DMS 273 (cell line): Measurements from ENCODE around the gene IRAG1.

ENCODE experiments used
- DNase-seq: peaks from one replicate; lab custom pipeline; 2025; ENCODE audit not compliant: unreplicated experiment; lab: John Stamatoyannopoulos, UW

IRAG1 gene

DNA sequence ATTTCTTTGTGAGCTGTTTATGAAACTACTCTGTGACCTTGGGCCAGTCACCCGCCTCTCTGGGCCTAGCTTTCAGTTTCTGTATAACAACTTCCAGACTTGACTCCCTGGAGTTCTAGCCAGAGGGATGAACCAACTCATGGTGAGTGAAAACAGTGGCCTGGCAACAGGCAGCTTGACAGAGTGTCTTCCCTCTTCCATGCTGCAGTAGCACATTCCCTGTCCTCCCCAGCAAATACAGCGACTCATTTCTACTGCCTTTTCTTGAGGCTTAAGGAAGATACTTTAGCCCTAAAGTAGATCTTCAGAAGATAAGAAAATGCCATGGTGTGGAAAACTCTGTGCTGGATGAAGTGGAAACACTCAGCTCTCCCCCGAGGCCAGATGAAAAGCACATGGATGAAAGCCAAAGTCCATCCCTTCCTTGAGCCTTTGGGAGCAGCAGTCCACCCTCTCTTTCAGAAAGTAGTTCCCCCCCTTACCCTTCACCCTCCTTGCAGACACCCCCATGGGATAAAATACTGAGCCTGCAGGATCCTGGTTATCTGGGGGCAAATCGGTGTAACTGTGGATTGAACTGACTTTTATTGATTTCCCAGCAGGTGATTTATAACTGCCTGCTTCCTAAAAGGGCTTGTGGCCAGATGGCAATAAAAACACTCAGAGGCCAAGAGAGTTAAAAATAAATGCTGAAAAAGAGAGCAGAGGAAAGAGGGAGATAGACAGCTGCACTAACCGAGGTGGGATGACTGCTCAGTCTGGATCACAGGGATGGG, 24.1 kb downstream of the IRAG1 start:
- DNase-seq = peak; percentile 62

DNA sequence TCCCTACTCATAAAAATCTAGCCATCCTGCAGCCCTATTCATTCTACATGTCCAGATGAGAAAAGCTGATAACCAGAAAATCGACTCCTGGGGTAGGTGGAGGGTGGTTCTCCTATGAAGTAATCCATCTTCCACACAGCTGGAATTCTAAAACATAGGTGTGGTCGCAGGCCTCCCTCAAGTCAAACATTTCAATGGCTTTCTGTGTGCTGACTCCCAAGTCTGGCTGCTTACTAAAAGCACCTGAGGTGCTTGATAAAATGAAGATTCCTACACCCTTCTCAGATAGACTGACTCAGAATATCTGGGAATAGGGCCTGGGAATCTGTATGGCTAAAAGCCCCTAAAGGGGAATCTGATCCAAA, 26.1 kb downstream of the IRAG1 start:
- DNase-seq = no peak

DNA sequence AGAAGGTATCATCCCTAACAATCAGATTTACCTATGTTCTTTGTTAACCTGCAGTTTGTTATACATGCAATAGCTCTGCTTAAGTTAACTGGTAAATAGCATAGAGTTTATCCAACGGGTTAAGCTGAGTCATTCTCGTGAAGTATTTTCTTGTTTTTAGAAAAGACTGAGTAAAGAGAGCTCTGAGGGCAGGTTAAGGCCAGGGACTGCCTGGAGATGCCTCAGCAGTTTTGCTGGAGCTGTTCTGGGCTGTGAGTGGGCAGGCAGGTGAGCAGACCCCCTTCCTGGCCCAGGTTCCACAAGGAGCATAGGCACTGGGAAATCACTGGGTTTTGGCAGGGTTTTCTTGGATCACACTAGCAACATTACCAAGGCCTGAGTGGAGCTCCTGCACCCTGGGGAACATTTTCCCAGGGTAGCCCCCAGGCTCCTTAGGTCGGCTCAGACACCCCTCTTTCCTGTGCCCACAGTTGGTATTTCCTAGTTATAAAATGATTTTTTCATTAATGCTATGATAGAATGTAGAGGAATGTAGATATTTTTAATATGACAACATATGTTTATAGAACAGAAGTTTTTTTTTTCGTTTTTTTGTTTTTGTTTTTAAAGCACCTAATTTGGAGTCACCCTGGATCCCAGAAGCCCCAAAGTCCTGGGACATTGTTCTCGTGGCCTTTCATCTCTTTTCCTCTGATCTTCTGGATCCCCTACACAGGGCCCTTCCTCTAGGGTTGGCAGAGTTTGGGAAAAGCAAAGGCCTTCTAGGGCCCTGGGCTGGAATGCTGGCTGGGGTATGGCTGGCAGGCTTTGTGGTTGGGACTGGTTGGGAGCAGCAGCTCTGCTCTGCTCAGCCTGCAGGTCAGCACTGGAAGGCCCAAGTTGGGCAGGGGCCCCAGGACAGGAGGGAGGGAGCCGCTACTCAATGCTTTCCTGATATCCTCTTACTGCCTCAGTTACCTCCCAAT, 26.7 kb downstream of the IRAG1 start:
- no peak for DNase-seq

DNA sequence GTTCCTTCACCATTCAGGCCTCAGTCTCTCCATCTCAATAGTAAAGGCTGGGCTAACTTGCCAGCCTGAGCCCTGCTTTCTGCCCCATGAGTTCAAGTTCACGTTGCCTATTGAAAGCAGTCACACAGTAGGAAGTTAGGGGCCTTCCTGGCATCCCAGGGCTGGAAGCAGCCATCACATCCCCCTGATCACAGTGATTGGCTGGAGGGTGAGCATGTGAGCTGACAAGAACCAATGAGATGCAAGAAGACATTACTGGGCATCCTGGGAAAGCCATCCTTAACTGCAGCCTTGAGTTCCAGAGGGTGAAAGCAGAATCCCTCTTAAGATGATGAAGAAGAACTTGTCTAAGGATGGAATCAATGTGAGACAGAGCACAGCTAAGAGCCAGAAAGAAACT, 29.1 kb downstream of the IRAG1 start:
- DNase-seq = no peak

DNA sequence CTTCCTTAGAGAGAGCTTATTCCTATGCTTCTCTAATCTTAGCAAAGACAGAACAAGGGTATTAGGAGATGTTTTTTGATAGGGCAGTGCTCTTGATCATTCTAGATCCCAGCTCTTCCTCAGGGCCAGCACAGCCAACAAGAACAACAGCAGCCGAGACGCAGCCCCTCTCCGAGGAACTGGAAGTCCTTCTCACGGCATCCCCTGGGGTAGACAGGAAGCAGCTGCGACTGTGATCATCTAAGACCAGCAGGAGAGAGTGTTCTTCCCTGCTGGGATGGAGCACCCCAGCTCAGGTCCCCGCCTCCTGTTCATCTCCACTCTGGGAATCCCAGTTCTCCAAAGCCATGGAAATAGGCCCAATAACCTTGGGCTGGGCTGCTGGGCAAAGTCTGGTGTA, 29.6 kb downstream of the IRAG1 start:
- DNase-seq = no peak

DNA sequence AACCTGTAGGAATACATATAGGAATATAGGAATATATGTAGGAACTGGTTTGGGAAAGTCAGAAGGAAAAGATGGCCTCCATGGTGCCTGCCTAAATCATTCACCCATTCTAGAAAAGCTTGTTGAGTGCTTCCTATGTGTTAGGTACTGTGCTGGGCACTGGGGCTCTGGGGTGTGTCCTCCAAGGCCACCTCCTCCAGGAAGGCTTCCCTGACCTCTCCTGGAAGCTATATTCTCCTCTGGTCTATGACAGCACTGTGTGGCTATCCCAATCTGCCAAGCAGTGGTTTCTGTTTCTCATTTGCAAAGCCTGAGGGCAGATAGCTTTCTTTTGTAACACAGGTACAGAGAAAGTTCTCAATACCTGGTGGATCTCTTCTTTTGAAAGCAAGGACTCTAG, 30.2 kb downstream of the IRAG1 start:
- no peak for DNase-seq

DNA sequence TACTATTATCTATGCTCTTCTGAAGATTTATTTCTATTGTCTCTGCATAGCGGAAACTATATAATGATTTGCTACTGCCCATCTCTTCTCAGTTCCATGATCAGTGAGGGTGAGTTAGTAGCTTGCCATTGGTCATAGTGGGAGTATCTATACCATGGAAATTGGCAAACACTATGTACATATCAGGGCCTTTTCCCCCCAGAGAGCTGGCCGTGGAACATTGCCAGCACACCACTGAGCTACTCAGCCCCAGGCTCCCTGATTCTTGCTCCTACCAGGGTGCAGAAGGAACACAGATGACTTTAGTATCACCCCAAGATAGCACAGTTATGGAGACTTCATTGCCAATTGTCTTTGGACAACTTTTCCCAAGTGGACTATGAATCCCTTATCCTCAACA, 33.2 kb downstream of the IRAG1 start:
- no peak for DNase-seq

DNA sequence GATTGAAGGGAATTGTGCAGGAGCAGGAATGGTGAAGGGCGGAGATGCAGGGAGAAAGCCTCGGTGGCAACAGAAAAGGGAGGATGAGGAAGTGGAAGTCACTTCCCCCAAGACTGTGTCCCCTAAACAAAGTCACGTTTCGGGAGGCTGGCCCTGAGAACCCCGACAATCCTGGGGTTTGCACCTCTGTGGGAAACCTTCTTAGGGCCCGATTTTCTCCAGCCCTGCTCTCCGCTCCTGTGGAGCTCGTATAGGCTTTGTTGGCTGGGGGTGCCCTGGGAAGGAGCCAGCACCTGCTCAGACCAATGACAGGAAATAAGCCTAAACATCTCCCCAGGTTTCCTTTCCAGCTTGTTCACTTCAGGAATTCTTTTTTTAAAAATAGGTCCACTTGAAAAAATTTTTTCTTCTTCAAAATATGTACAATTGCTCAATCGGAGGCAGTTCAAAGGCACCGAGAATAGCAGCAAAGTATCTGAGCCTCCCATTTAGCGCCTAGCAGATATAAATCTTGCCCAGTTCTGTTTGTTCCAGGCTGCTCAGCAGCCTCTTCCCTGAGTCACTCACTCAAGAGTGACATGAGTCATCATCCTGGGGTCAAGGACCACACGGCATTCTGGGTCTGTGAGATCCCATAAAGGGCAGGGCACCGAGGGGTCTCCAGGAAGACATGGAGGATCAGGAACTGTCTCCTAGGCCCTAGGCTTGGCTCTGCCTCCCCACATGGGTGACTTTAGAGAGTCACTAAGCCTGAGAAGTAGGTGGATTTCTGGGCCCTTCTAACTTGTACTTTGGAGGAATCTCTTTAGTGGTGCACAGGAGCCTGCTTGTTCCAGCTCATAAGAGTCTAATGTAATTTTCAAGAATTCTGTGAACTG, 34.0 kb downstream of the IRAG1 start:
- no peak for DNase-seq

DNA sequence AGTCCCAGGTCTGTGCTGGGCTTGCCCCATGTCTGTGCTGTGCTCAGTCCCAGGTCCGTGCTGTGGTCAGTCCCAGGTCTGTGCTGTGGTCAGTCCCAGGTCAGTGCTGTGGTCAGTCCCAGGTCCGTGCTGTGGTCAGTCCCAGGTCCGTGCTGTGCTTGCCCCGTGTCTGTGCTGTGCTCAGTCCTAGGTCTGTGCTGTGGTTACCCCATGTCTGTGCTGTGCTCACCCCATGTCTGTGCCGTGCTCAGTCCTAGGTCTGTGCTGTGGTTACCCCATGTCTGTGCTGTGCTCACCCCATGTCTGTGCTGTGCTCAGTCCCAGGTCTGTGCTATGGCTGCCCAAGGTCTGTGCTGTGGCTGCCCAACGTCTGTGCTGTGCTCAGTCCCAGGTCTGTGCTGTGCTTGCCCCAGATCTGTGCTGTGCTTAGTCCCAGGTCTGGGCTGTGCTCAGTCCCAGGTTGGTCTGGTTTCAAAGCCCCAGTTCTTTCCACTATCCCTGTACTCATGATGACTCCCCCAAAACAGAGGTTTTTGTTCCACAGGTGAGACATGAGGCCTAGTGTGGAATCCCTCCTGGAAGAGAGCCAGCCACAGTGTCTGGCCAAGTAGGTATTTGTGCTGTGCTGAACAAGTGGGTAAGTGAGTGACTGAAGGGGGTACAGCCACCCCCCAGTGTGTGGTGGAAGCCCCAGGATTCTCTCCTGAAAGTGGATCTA, 34.8 kb downstream of the IRAG1 start:
- no peak for DNase-seq

DNA sequence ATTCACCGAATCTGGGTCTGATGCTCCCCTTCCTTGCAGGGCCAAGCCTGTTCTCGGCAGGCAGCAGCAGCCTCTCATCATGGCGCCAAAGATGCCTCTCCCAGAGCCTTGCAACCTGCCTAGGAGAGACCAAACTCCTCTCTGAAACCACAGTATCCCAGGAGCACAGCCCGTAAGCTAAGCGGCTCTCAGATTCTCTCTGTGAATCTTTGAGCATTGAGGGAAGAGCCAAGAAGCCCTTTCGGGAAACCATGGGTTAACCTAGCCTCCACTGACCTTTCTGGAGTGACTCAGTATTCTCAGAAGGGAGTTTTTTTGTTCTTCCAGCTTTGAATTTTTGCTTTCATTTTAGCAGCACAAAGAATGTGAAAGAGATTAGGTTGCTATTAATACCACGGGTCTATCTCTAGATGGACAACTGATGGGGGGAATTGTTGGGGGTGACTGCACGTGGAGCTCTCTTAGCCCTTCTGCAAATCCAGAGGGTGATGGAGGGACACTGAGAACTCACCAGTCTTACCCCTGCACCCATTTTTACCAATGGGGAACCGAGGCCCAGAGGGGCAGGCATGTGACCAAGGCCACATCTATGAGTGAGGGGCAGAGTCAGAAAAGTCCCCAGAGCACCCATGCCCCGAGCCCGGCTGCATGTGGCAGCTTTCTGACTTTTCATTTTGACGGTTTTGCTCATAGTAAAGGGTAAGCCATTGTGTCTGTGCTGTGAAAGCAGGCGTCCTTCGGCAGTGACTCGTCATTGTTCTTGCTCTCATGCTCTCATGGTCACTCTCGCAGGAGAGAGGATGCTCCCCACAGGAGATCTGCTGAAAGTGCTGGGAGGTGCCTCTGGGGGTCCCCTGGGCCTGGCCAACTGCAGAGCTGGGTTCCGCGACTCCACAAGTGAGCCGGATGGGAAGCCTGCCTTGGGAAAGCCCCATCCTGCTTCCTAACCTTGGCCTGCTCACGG, 36.0 kb downstream of the IRAG1 start:
- no peak for DNase-seq

DNA sequence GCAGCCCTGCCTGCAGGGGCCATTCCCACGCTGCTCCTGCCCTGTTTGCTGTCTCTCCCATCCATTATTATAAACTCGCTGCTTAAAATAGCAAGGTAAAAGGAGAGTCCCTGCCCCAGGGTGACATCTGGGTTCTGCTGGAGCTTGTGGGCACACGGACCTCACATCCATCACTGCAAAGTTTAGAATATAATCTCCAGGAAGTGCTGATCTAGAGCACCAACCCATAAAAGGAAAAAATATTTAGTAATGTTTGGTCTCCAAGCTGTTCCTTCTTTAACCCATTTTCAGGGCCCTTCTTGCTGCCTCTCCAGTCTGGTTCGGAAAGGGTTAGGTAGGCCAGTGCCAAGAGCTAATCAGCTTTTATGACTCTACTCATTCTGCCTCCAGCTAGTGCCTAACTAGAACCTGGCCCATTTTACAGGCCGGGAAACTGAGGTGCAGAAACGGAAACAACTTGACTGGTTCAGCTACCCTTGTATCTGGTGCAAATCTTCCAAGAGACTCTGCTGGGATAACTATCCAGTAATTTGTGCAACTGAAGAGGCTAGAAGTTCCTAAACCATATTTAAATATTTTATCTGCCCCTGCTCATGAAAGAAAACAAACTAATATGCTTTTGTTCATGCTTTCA, 37.5 kb downstream of the IRAG1 start:
- DNase-seq = no peak

DNA sequence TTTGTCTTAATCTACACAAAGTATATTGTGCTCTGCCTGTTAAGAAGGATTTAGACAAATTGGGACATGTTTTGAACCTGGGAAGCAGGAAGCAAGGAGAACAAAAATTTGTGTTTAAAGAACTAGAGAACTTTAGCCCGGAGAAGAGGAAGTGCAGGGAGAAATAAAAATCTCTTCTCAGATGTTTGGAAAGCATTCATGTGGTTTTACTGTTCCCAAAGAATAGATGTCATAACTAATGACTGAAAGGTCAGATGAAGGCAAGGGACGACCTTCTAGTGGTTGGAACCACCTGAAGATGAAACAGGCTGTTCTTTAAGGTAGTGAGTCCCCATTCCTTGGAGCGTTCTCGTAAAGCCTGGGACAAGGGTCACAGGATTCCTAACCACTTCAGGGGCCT, 38.3 kb downstream of the IRAG1 start:
- no peak for DNase-seq

DNA sequence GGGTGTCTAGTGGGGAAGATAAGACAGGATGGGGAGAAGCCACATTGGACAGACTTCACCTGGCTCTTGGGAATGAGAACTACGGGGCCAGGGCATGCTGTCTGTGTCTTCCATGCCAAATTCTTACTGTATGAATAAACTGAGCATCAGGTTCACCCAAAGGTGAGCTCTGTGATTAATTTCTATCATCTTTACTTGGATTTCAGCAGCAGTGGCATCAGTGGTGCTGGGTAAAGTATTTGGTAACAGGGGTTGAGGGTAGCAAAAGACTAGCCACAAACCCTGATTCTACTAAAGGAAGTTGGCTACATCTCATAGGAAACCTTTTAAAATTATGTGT, 38.8 kb downstream of the IRAG1 start:
- DNase-seq = no peak

DNA sequence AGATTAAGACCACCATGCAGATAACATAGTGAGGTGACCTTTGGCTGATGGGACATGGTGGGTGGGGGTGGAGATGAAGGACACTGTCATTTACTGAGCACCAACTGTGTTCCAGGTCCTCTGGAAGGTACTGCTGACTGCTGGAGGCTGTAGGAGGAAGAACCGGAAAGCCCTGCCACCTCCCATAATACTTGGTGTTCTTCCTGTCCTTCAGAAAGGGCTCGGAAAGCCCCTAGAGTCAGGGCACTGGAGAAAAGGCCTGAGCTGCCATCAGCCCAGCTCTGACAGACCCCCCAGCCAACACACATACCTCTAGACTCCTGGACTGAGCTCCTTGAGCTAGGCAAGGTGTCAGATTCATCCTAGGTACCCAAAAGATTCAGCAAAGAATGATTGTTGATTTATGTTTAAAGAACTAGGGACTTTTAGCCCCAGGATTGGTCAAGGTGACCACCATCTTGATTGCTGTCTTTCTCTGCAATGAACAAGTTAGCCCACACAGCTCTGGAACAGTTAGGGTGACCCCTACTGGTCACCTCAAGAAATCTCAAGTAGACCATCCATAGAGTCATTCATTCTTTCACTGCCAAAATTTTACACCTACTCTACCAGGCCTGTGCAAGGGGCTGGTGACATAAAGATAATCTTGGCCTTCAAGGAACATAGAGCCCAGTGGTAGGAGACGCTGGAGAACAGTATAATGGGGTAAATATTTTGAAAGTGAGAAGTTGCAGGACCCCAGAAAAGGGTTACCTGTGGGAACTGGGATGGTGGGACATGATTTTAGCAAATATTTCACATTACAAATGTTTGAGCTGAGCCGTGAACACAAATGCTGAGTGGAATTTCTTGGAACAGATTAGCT, 39.4 kb downstream of the IRAG1 start:
- peak; percentile 46 for DNase-seq

DNA sequence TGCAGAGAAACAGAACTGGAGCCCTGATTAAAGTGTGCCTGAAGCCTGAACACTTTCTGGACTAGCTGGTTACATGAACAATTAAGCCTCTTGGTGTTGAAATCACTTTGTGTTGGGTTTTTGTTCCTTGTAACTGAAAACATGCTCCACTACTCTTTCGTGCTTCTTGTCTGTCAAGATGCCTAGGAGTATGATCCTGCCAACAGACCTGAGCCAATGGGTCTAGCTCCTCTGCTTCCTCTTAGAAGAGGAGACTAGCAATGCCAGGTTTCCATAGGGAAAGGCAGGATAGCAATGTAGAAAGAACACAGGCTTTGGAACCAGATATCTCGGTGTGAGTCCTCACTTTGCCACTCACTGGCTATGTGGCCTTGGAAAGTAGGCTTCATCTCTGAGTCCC, 40.3 kb downstream of the IRAG1 start:
- DNase-seq = no peak

DNA sequence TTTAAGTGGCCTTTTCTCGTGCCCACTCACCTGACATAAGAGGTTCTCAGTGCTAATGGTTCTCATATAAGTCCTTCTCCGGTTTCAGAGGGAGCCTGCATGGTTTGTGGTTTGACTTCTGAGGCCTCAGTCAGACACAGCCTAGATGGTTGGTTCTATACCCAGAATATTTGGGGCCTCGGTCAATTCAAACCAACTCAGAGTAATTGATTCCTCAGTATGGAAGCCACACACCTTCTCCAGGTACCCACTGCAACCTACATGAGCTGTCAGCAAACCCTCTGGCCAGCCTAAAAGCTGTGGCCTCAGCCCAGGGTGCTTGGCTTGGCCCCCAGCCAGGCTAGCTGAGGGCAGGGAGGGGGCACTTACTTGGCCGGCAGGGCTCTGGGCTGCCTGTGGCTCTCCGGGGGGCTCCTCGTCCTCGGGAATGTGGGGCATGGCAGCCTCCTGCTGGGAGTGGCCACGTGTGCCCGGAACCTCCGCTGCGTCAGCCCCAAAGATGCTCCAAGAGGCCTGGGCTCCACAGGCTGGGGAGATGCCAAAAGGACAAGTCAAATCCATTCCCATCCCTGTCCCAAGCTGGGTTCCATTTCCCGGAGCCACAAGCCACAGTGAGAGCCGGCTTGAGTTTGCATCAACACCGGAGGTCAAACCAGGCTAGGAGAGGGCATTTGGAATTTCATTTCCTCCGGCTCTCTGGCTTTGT, 41.7 kb downstream of the IRAG1 start:
- no peak for DNase-seq

DNA sequence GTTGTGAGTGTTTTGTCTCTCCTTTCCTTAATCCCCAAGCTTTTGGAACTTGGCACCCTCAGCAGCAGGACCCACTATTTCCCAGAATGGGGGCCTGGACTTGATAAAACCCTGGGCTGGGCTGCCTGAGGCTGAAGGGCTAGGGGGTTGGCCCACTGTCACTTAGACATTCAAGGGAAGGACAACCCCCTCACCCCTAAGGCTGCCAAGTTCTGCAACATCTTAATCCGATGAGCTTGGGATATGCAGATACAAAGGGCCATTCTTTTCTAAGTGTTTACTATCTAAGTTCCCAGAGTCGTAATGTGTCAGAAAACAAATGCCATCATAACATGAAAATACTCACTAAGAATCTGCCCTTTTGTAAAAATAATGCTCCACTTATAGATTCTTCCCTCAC, 42.9 kb downstream of the IRAG1 start:
- no peak for DNase-seq

DNA sequence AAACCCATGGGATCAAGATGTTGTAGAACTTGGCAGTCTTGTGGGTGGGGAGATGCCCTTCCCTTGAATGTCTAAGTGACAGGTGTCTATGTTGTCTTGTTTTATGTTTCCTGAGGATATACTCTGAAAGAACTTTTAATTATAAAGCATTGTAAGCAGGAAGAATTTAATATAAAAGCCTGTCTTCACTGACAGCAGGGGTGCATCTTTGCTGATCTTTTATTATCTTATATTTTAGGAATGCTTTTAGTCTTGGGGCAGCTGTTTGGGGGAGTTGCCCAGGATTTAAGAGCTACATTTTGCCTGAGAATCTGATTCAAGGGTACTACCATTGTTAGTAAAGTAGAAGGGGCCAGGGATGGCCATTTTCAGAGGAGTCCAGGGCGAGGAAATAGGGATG, 43.4 kb downstream of the IRAG1 start:
- no peak for DNase-seq
